CD14-positive monocyte (primary cell): Measurements from ENCODE around the gene MOB3A. TPM values are rescaled to one million over a fixed set of nuclear protein-coding genes. Genes with fewer than 3 reads are reported as not detected.

Experiments
- DNase-seq, 3 donors: peaks; one replicate each; pipeline ENCODE4 v3.0.0-alpha.2; 2011 to 2022
- H2AFZ ChIP-seq: 2 replicates; pipeline ENCODE4 v1.6.0; 2012; ENCODE audit warnings: mild to moderate bottlenecking, low read depth, low read length, inconsistent platforms; ENCODE audit not compliant: insufficient read depth, poor library complexity, severe bottlenecking
- H3K27ac ChIP-seq, 2 donors: 1 replicate in 1 of 2; 2 replicates in 1 of 2; pipeline ENCODE4 v1.5.1; 2012 to 2013; ENCODE audit warnings: low read length in 2 of 2, control low read depth in 1 of 2, inconsistent platforms in 1 of 2, low read depth in 1 of 2, mild to moderate bottlenecking in 1 of 2
- H3K27me3 ChIP-seq, 2 donors: one replicate each; pipeline versions ENCODE4 v1.6.0 to v1.6.1; 2011 to 2013; ENCODE audit warnings: low read length in 2 of 2; ENCODE audit not compliant: control insufficient read depth in 2 of 2, insufficient read depth in 2 of 2
- H3K36me3 ChIP-seq, 2 donors: replicated peaks in 1 of 2; 1 replicate in 1 of 2; 2 replicates in 1 of 2; pipeline versions ENCODE4 v1.5.1 to v1.6.1; 2012 to 2013; ENCODE audit warnings: low read length in 2 of 2, control low read depth in 1 of 2, inconsistent platforms in 1 of 2, mild to moderate bottlenecking in 1 of 2; ENCODE audit not compliant: insufficient read depth in 2 of 2, control insufficient read depth in 1 of 2
- H3K4me1 ChIP-seq, 2 donors: 1 replicate in 1 of 2; 2 replicates in 1 of 2; pipeline versions ENCODE4 v1.5.1 to v1.6.1; 2012 to 2013; ENCODE audit warnings: low read length in 2 of 2, control low read depth in 1 of 2, inconsistent platforms in 1 of 2, mild to moderate bottlenecking in 1 of 2, moderate library complexity in 1 of 2; ENCODE audit not compliant: insufficient read depth in 2 of 2, control insufficient read depth in 1 of 2
- H3K4me2 ChIP-seq: replicated peaks from 2 replicates; pipeline ENCODE3; 2012; ENCODE audit warnings: low read length, moderate library complexity, mild to moderate bottlenecking; ENCODE audit not compliant: poor library complexity, severe bottlenecking; ENCODE audit errors: extremely low read depth
- H3K4me3 ChIP-seq, 3 experiments: fragments of 200-600 bp in 1 of 3; sonication (generic) in 1 of 3; replicated peaks in 1 of 3; 1 replicate in 2 of 3; 2 replicates in 1 of 3; pipeline ENCODE4 v1.5.1; 2011 to 2013; ENCODE audit warnings: low read length in 3 of 3, mild to moderate bottlenecking in 3 of 3, control low read depth in 2 of 3, low read depth in 2 of 3, inconsistent platforms in 1 of 3, moderate library complexity in 1 of 3
- H3K79me2 ChIP-seq: 2 replicates; pipeline ENCODE4 v1.6.0; 2012; ENCODE audit warnings: mild to moderate bottlenecking, control low read depth, inconsistent platforms, low read length, moderate library complexity; ENCODE audit not compliant: insufficient read depth
- H3K9ac ChIP-seq: 2 replicates; pipeline ENCODE4 v1.6.0; 2017; ENCODE audit warnings: low read length, mild to moderate bottlenecking; ENCODE audit not compliant: insufficient read depth, poor library complexity, severe bottlenecking
- H3K9me3 ChIP-seq, 2 donors: replicated peaks in 1 of 2; 1 replicate in 1 of 2; 2 replicates in 1 of 2; pipeline versions ENCODE4 v1.5.1 to v1.6.1; 2012 to 2013; ENCODE audit warnings: low read length in 2 of 2, control low read depth in 1 of 2; ENCODE audit not compliant: control insufficient read depth in 1 of 2, insufficient read depth in 1 of 2
- H4K20me1 ChIP-seq: 2 replicates; pipeline ENCODE4 v1.6.0; 2012; ENCODE audit warnings: mild to moderate bottlenecking, low read length, control low read depth, moderate library complexity; ENCODE audit not compliant: insufficient read depth
- H3K27ac Mint-ChIP-seq, 7 donors: one replicate each; pipeline ENCODE4 v1.8.0; 2020; ENCODE audit warnings: mild to moderate bottlenecking in 7 of 7, mixed read lengths in 7 of 7, moderate library complexity in 6 of 7, inconsistent platforms in 2 of 7
- H3K27me3 Mint-ChIP-seq, 3 donors: one replicate each; pipeline ENCODE4 v1.8.0; 2021 to 2022; ENCODE audit warnings: low read depth in 3 of 3, mild to moderate bottlenecking in 3 of 3, mixed read lengths in 3 of 3, moderate library complexity in 3 of 3, inconsistent platforms in 1 of 3
- H3K36me3 Mint-ChIP-seq, 2 donors: one replicate each; pipeline ENCODE4 v1.8.0; 2020; ENCODE audit warnings: mixed read lengths in 2 of 2, inconsistent platforms in 1 of 2, mild to moderate bottlenecking in 1 of 2
- H3K4me1 Mint-ChIP-seq: one replicate; pipeline ENCODE4 v1.8.0; 2020; ENCODE audit warnings: mild to moderate bottlenecking, mixed read lengths
- H3K4me3 Mint-ChIP-seq, 2 donors: one replicate each; pipeline ENCODE4 v1.8.0; 2020; ENCODE audit warnings: mild to moderate bottlenecking in 2 of 2, mixed read lengths in 2 of 2, moderate library complexity in 1 of 2
- H3K9me3 Mint-ChIP-seq, 7 donors: one replicate each; pipeline ENCODE4 v1.8.0; 2020 to 2022; ENCODE audit warnings: mixed read lengths in 7 of 7, mild to moderate bottlenecking in 6 of 7, moderate library complexity in 6 of 7, inconsistent platforms in 2 of 7
- WGBS: methylation state at CpG from one replicate; pipeline ENCODE4 v1.1.5; 2013; ENCODE audit warnings: missing lambda C conversion rate; ENCODE audit not compliant: insufficient coverage; 5-methylcytosine and 5-hydroxymethylcytosine counted together
- intact Hi-C, 2 donors: fragments of 100-400 bp; cut with micrococcal nuclease; formaldehyde crosslinking; loops; one replicate each; pipeline versions ENCODE4 v1.15.0 to v1.15.1; 2023
- polyA plus RNA-seq, 3 donors: library from polyadenylated mRNA; depleted of rRNA in 1 of 3; unstranded in 2 of 3; stranded (reverse) in 1 of 3; fragments of 300-500 nt in 2 of 3; fragments of >200 nt in 1 of 3; fragmentation: Illumina TruSeq in 2 of 3; gene quantifications; 1 replicate in 2 of 3; 2 replicates in 1 of 3; pipeline ENCODE4 v1.2.3, GENCODE V29; 2012 to 2021
- TF ChIP-seq, protein P1 (sequence below): fragments of 200-600 bp; IDR thresholded peaks from one replicate; pipeline ENCODE4 v1.8.0; 2022; ENCODE audit warnings: antibody characterized with exemption, mild to moderate bottlenecking

MOB3A gene
- polyA plus RNA-seq, 3 donors: 60.5 to 179 (median 96.3) TPM

DNA sequence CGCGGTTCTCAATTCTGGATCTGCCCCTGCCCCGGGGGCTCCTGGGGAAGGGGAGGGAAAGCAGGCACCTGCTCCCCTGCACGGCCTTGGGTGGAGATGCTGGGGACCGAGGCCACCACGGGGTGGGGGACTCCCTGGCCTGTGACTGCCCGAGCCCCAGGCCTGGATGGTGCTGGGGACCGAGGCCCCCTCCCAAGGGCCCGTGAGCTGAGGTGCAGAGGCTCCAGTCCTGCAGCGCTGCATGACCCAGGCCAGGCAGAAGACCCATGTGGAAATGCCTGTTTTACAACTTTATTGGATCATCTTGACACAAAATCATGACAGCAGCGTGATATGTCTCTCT lies 4.6 kb upstream of the MOB3A start:
- TF ChIP-seq, protein P1, sequence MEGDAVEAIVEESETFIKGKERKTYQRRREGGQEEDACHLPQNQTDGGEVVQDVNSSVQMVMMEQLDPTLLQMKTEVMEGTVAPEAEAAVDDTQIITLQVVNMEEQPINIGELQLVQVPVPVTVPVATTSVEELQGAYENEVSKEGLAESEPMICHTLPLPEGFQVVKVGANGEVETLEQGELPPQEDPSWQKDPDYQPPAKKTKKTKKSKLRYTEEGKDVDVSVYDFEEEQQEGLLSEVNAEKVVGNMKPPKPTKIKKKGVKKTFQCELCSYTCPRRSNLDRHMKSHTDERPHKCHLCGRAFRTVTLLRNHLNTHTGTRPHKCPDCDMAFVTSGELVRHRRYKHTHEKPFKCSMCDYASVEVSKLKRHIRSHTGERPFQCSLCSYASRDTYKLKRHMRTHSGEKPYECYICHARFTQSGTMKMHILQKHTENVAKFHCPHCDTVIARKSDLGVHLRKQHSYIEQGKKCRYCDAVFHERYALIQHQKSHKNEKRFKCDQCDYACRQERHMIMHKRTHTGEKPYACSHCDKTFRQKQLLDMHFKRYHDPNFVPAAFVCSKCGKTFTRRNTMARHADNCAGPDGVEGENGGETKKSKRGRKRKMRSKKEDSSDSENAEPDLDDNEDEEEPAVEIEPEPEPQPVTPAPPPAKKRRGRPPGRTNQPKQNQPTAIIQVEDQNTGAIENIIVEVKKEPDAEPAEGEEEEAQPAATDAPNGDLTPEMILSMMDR: no peak
- Histone ChIP-seq H2AFZ (no peak overlapping the region), H3K36me3 (peaks cover 44 to 59% of the 10 kb centered on the region in 2 donors), H3K4me1 (peaks cover 11 to 12% of the 10 kb centered on the region in 2 donors), H3K4me2 (no peak overlapping the region), H3K27ac (no peak overlapping the region), H3K9me3 (peaks cover 3 to 9% of the 10 kb centered on the region in 2 donors), H3K9ac (no peak overlapping the region), H3K79me2 (peaks cover 30% of the 10 kb centered on the region), H3K27me3 (no peaks in the 10 kb centered on the region), H3K4me3 (no peak overlapping the region), H4K20me1 (peaks cover 65% of the 10 kb centered on the region)
- Mint-ChIP-seq H3K36me3 (peaks cover 43 to 64% of the 10 kb centered on the region in 2 donors), H3K27ac (no peak overlapping the region), H3K9me3 (peaks cover 3 to 9% (median 4%) of the 10 kb centered on the region in 7 donors), H3K4me3 (no peak overlapping the region), H3K27me3 (peaks cover 0 to 2% (median 0%) of the 10 kb centered on the region in 3 donors), H3K4me1 (peaks cover 9% of the 10 kb centered on the region)
- intact Hi-C loops: no loop called here
- DNase-seq: no peak
- 98% methylated on average over 11 of the region's 11 CpGs for WGBS

DNA sequence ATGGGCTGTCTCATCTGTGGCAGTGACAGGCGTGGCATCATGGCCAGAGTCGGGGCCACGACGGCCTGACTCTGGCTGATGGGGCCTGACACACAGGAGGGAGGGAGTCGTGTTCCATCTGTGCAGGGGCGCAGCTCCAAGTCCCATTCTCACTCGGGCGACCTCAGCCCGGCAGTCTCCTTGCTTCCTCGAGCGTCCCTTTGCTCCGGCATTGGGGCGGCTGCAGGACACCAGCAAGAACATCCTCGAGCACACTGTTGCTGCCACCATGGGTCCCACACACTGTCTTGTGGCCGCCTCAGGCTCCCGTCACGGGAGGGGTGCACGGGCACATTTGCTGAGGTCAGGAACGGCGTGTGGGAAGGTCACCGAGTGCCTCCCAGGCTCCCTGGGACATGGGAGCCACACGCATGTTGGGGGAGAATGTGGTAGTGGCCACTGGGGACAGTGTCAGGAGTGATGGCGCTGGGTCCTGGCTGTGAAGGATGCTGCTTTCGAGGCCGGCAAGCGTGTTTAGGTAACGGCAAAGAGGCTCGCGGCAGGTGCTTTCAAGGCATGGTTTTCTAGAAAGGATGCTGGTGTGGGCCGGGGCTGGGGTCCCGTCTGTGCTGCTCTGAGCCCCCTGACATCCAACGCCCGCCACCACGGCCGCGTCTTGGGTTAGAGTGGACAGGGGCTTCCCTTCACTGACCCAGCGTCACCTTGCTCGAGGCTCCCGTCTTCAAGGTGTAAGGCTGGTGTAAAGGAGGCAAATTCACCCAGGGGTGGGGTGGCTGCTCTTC lies 4.0 kb upstream of the MOB3A start:
- Mint-ChIP-seq H3K27ac (peak overlapping the region in 2 of 7 donors; percentile 7 to 80), H3K27me3 (peaks cover 0 to 4% (median 0%) of the 10 kb centered on the region in 3 donors), H3K4me3 (no peak overlapping the region), H3K4me1 (peaks cover 9% of the 10 kb centered on the region), H3K36me3 (peaks cover 38 to 60% of the 10 kb centered on the region in 2 donors), H3K9me3 (peaks cover 0 to 6% (median 0%) of the 10 kb centered on the region in 7 donors)
- no peak for DNase-seq
- Histone ChIP-seq H3K4me2 (no peak overlapping the region), H3K4me1 (peaks cover 14 to 17% of the 10 kb centered on the region in 2 donors), H3K9ac (no peak overlapping the region), H3K36me3 (peaks cover 39 to 54% of the 10 kb centered on the region in 2 donors), H3K9me3 (peaks cover 0 to 4% of the 10 kb centered on the region in 2 donors), H3K79me2 (peaks cover 34% of the 10 kb centered on the region), H4K20me1 (peaks cover 67% of the 10 kb centered on the region), H3K4me3 (no peak overlapping the region), H2AFZ (no peak overlapping the region), H3K27me3 (no peaks in the 10 kb centered on the region), H3K27ac (no peak overlapping the region)
- WGBS: 96% methylated on average over 36 of the region's 39 CpGs
- TF ChIP-seq, protein P1: no peak
- intact Hi-C loops: loop anchor here (5.0 kb wide), 2 partner anchors 38 to 52 kb away; partner anchors contain the start of gene AP3D1 (in 1 of the 2)
